CD4-positive, alpha-beta T cell treated with Interleukin-2 at 100 ng/mL for 4 hours (primary cell): ENCODE results near the gene FBXW9.
"Not testable (repeated sequence)": the region's sequence is repeated elsewhere in the genome, so short reads cannot be mapped to it uniquely, and the experiment has no call there.

Experiments used
- DNase-seq: peaks from one replicate; pipeline ENCODE4 v3.0.0-alpha.2; 2020; ENCODE audit warnings: low spot score

FBXW9 gene

GRCh38 chr19:12715102-12715501 is 18.7 kb upstream of the FBXW9 start:
- no peak for DNase-seq

GRCh38 chr19:12713304-12713703 is 16.9 kb upstream of the FBXW9 start:
- DNase-seq = not testable (repeated sequence)

- DNase-seq = not testable (repeated sequence)
Measured at GRCh38 chr19:12712077-12712476, 15.6 kb upstream of the FBXW9 start.

GRCh38 chr19:12711187-12711586 is 14.8 kb upstream of the FBXW9 start:
- no peak for DNase-seq

DNA sequence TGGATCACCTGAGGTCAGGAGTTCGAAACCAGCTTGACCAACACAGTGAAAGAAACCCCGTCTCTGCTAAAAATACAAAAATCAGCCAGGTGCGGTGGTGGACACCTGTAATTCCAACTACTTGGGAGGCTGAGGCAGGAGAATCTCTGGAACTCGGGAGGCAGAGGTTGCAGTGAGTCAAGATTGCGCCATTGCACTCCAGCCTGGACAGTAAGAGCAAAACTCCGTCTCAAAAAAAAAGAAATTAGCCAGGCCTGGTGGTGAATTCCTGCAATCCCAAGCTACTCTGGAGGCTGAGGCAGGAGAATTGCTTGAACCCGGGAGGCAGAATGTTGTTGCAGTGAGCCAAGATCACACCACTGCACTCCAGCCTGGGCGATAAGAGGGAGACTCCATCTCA is 12.2 kb upstream of the FBXW9 start:
- DNase-seq = no peak

DNA sequence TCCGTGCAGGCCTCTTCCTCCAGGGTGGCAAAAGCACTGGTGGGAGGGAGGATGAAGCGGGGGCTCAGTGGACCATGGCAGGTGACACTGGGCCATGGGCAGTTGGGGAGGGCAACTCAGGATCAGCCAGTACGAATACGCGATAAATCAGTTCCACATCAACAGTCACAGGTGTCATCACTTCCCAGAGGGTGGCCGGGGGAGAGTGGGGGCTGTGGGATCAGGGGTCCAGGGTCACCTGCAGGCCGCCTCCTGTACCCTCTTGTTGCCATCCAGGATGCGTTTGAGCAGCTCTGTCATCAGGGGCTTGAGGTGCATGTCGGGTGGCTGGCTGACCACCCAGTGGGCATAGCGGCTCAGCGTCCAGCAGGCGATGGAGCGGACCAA is 9.9 kb upstream of the FBXW9 start:
- no peak for DNase-seq

GRCh38 chr19:12705654-12706331 is 9.4 kb upstream of the FBXW9 start:
- no peak for DNase-seq

GRCh38 chr19:12705169-12705568 is 8.7 kb upstream of the FBXW9 start:
- no peak for DNase-seq

GRCh38 chr19:12703046-12703445 is 6.6 kb upstream of the FBXW9 start:
- DNase-seq = no peak

GRCh38 chr19:12701596-12702282 is 5.3 kb upstream of the FBXW9 start:
- DNase-seq = no peak

DNA sequence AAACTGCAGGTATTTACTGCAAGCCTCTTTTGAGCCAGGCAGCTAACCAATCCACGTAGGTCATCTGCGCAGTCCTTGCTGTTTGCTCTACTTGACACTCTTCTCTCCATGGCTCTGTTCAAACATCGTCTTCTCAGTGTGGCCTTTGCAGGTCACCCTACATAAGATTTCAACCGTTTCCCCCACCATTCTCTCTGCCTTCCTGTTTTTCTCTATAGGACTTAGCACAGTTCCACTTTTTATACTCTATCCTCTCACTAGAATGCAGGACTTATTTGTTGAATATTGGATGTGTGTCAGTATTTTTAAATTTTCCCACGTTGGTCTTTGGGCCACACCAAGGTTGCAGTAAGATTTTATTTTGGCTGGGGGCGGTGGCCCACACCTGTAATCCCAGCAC is 1.7 kb upstream of the FBXW9 start:
- no peak for DNase-seq

- DNase-seq = not testable (repeated sequence)
Measured at GRCh38 chr19:12697425-12697824, 994 bp upstream of the FBXW9 start.

DNA sequence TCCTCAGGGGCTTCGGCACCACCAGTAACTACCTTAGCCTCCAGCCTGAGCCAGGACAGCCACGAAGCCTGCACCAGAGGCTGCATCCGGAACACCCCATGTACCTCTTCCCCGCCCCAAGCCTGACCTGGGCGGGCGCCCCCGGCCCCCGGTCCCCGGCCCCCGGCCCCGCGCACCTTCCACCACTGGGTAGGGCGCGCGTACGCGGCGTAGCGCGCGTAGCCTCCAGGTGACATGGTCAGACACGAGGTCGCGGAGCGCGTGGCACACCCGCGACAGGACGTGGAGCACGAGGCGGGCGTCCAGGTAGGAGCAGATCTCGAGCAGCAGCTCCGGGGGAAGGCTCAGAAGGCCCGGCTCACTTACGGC is 450 bp downstream of the FBXW9 start:
- DNase-seq = no peak

DNA sequence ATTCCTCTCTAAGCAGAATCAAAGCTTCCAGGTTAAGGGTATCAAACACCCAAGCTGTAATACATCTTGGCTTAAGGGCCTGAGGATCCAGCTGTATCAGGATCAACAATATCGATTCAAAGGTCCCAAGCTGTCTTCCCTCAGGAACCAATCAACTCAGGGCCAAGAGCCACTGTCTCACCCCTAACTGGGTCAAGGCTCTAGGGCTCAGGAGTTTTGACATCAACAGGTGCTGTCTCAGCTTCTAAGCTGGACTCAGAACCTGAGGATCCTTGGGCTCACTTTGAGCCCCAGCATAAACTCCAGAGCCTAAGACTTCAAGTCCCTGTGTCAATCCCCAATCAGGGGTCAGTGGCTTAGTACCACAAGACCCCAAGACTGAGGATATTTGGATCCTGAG is 917 bp downstream of the FBXW9 start:
- no peak for DNase-seq

GRCh38 chr19:12695096-12695495 is 1.3 kb downstream of the FBXW9 start:
- no peak for DNase-seq

- DNase-seq = no peak
Measured at GRCh38 chr19:12694641-12695040, 1.8 kb downstream of the FBXW9 start.

DNA sequence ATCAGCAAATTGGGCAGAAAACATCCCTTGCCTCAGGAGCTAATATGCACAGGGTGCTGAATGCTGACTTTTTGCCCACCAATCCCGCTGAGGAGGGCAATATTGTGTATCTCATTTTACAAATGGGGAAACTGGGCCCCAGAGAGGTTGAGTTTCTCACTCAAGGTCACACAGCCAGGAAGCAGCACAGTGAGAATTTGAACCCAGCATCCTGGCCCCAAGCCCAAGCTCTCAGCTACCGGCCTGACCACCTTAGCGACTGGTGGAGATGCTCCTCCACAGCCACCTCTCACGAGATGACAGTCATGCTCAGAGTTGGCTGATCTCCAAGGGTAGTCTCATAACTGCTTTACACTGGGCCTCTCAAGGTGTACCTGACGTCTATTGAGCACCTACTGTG is 3.5 kb downstream of the FBXW9 start:
- no peak for DNase-seq

DNA sequence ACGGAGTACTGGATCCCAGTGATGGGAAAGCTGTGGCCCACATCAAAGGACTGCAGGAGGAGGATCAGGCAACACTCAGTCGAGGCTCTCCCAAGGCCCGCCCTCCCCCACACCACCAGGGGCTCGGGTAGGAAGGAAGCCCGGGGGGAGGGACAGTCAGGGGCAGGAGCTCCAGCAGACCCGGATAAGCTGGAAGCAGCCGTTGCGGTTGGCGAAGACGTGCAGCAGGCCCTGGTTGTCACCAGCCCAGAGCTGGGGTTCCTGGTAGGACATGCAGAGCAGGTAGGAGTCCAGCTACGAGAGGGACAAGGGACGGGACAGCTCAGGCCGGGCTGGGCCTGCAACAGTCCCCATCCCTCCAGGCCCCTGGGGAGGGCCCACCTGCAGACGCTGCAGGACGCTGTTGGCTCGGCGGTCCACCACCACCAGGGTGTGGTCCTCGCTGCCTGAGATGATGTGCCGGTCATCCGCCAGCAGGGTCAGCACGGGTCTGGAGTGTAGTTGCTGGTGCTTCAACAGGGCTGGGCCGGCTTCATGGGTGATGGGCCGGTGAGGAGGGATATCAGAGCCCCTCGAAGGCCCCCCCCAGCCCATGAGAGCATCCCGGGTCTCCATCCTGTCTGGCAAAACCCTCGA is 6.7 kb downstream of the FBXW9 start:
- DNase-seq = no peak

DNA sequence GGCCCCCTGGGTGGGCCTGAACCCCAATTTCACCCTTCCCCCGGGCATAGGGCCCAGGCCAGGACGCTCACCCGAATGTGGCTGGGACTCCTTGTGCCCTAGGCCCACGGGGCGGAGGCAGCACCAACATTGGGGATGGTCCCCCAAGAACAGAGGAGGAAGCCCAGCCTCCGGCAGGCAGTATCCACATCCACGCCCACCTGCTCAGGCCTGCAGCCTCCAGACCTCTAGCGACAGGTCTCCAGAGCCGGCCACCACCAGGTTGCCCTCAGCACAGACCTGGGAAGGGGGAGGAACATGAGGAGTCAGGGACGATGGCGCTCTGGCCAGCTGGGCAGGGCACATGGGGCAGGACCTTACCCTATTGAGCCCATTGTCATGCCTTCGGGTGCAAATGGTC is 7.4 kb downstream of the FBXW9 start:
- DNase-seq = no peak

DNA sequence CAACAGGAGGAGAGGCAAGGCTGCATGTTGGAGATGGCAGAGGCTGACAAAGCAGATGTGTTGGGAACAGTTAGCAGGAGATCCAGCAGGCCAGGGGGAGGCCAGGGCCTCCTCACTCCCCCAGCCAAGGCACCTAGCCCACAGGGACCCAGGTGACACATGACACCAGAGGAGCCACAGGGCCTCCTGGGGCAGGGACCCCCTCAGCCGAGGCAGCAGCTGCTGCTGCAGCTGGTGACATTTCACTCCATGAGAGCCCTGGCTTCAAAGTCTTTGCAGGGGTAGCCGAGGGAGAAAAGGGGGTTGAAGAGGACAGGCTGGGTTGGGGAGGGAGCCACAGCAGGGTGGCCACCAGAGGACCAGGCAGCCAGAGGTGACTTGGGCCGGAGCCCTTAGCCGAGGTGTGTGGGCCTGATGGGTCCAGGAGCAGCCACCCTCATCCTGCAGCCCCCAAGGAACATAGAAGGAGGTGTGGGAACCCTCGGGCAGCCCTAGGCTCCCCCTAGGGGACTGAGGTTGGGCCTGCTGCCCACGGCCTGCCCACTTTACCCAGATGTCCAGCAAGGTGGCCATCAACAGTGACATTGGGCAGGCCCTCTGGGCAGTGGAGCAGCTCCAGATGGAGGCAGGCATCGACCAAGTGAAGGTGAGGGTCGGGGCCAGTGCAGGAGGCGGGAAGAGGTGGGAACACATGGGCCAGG is 8.8 kb downstream of the FBXW9 start, which contains the start of gene GNG14:
TSS of gene GNG14 (plus strand) at position 503 of the 701 bp plus-strand sequence. CDS start at position 554, 51 bp downstream.
- DNase-seq = no peak

GRCh38 chr19:12685831-12686230 is 10.6 kb downstream of the FBXW9 start:
- DNase-seq = no peak

DNA sequence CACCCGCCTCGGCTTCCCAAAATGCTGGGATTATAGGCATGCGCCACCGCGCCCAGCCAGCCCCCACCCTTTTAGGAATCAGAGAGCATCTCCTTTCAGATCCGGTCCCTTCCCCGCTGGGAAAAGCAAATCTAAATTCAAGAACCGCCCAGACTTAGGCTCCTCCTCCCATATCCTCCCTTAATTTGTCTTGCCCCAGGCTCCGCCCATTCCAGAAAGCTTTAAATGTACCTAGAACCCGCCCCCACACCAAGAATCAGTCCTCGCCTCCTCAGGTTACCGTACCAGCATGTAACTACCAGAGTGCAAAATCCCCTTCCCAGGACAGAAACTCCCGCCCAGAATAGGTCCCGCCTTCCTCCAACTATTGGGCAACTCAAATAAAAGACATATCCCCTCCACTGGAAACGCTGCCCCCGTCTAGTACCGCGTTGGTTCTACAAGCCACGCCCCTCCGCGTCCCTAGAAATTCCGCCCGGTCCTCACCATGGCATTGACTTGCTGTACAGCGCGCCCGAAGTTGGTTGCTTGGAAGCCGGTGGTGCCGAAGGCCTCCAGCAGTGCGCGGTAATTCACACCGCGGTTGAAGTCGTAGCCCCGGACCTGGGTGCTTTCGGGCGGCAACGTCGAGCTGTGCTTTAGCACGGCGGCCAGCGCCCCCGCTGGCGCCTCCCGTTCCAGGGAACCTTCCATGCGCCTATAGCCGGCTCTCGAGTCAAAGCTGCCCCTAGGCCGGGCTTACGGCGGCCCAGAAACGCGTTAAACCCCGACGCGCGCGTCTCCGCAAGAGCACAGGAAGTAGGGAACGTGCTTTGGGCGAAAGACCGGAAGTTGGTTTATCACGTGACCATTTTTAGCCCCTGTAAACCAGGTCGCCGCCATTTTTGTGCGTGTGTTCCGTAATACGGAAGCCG is 15.1 kb downstream of the FBXW9 start, which contains the start of gene DHPS:
TSS of gene DHPS (minus strand) at position 807 of the 914 bp plus-strand sequence. CDS start at position 693, 114 bp downstream.
- peak; percentile 96 for DNase-seq
